Measurements from ENCODE around the gene COBLL1.
"Not testable (repeated sequence)": the region's sequence is repeated elsewhere in the genome, so short reads cannot be mapped to it uniquely, and the experiment has no call there.

The COBLL1 gene, protein sequence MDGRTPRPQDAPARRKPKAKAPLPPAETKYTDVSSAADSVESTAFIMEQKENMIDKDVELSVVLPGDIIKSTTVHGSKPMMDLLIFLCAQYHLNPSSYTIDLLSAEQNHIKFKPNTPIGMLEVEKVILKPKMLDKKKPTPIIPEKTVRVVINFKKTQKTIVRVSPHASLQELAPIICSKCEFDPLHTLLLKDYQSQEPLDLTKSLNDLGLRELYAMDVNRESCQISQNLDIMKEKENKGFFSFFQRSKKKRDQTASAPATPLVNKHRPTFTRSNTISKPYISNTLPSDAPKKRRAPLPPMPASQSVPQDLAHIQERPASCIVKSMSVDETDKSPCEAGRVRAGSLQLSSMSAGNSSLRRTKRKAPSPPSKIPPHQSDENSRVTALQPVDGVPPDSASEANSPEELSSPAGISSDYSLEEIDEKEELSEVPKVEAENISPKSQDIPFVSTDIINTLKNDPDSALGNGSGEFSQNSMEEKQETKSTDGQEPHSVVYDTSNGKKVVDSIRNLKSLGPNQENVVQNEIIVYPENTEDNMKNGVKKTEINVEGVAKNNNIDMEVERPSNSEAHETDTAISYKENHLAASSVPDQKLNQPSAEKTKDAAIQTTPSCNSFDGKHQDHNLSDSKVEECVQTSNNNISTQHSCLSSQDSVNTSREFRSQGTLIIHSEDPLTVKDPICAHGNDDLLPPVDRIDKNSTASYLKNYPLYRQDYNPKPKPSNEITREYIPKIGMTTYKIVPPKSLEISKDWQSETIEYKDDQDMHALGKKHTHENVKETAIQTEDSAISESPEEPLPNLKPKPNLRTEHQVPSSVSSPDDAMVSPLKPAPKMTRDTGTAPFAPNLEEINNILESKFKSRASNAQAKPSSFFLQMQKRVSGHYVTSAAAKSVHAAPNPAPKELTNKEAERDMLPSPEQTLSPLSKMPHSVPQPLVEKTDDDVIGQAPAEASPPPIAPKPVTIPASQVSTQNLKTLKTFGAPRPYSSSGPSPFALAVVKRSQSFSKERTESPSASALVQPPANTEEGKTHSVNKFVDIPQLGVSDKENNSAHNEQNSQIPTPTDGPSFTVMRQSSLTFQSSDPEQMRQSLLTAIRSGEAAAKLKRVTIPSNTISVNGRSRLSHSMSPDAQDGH

DNA sequence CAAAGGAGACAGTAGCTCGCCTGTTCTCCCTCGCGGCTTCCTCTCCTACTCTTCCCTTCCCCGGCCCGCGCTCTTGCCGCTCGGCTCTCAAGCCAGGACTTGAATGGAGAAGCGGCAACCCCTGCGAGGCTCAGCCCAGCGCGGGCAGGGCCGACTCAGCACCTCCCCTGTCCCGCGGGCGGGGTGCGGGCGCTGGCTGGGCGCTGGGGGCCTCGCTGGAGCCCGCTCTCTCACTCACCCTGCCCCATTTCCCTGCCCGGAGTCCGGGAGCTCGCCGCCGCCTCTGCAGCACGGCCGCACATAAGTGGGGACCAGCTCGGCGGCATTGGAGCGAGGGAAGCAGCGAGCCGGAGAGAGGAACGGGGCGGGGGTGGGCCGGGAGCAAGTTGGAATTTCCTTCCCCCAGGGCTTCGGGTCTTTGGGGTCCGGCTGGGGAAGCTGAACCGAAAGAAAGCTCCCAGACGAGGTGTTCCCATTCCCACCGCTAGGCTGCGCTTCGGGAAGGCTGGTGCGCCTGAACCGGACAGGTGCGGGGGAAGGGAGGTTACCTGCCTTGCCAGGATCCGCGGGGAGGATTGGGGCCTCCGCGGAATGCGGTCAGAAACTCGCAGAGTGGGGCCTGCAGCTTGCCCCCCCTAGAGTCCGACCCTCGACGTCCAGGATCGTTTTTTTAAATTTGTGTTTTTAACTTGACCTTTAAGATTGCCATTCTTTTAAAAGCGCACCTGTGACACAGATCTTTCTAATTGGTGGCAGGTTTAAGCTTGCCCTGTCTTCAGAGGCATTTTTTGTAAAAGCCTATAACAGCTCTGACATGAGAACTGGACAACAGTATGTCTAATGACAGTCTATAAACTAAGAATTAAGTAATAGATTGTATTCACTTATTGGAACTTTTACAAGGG is at the start of gene COBLL1:
TSS of gene COBLL1 (minus strand) at position 105 of the 905 bp plus-strand sequence. CDS start 627 bp downstream, outside the sequence.
- peak; percentile 71 for DNase-seq (ENCODE audit: low read depth)

DNA sequence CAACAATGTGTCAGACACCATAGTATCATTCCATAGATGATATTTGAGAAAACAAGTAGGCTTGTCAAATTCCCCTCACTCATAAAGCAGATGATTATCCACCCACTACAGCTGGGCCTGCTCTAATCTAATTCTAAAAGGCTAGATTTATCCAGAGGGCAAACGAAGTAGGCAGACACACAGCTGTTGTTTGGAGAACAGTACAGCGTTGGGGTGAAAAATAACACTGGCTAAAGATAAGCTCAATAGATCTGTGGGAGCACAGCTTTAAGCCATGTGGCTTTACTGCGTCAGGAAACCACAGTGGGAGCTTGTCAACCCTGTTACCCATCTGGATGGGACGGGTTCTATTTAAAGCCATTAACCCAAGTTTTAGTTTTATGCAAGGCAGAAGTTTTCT is 48.9 kb upstream of the COBLL1 start:
- peak; percentile 88 for DNase-seq (ENCODE audit: low read depth)

DNA sequence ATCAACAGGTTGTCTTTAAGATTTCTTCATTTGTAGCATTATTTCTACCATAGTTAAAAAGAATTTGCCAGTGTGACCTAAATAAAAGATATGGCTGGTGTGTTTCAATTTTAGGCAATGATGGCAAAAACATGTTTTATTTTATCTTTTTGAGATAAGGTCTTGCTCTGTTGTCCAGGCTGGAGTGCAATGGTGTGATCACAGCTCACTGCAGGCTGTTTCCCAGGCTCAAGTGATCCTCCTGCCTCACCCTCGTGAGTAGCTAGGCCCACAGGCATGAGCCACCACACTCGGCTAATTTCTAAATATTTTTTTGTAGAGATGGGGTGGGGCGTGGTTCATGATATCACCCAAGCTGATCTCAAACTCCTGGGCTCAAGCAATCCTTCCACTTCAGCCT is 47.0 kb upstream of the COBLL1 start:
- DNase-seq (ENCODE audit: low read depth): peak; percentile 50

DNA sequence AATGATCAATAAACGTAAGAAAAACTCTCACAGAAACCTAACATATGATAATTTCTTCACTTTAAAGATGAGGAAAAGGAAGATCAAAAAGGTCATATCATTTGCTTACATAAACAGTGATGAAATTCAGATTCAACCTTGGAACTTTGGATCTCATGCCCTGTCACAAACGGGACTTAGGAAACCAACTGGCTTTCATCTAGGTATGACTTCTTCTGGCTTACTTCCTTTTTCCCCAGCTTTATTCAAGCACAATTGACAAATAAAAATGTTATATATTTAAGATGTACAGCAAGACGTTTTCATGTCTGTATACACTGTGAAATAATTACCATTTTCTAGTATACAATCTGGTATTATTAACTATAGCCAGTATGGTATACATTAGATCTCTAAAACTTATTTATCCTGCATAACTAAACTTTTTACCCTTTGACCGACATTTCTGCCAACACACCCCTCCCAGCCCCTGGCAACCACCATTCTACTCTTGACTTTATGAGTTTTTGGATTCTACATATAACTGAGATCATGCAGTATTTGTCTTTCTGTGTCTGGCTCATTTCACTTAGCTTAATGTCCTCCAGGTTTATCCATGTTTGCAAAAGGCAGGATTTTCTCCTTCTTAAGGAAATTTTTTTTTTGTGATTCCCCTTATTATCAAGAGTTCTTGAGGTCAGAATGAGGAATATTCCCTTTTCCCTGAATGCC is 46.0 kb upstream of the COBLL1 start:
- DNase-seq (ENCODE audit: low read depth): no peak

DNA sequence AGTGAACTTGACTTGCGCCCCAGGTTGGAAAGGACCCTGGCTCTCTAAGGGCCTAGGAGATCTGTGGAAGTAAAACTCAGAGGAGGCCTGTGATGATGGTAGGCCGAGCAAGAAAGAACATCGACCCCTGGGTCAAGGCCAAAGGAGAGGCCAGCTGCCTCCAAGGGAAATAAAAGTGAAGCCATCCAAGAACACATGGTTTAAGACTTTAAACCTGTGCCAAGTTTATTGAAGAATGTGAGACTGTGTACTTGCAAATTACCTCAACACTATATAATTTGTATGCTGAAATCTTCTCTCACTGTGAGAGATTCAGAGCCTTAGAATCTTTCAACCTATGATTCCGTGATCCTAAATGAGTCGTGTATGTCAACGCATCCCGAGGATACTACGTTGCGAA is 40.7 kb upstream of the COBLL1 start:
- DNase-seq (ENCODE audit: low read depth): peak; percentile 53

DNA sequence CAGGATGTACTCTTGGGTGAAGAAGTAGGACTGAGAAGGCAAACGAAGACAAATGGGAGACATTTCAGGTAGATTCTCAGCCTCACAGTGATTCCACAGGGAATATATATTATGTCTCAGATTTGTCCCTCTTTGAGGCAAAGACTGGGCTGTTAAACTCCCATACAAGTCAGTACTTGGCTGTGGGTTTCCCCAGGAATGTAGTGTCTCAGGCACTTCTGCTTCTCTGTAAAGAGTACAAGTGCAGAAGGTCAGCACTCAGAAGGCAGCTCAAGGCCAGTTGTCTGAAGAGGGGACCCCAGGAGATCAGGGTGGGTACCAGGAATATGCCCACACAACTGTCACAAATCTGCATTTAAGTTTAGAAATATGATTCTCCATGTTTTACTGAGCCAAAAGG is 39.9 kb upstream of the COBLL1 start:
- DNase-seq (ENCODE audit: low read depth): no peak

DNA sequence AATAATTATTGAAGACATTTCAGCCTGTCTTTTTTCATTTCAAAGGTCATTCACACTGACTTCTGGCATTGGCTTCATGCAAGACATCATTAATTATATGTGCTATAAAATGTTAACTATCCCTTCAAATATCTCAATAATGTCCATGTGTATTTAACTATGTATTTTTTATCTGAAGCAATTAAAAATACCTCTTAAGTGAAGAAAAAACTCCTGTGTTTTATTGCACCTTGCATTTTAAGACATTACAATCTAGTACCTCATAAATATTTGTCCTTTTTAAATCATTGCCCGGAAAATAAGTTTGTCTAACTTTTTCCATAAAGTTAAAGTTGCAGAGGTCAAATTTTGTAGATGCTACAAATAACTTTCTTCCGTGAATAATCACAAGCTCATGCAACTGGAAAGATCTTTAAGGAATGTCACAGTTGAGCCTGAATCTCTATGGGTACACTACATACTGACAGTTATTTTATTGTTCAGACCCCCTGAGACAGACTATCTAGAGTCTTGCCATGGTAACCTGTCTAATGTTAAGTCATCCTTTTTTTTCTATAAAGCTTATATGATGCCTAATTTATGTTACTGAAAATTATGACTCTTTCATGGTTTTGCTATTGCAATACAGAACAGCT is 38.4 kb upstream of the COBLL1 start:
- DNase-seq (ENCODE audit: low read depth): no peak

DNA sequence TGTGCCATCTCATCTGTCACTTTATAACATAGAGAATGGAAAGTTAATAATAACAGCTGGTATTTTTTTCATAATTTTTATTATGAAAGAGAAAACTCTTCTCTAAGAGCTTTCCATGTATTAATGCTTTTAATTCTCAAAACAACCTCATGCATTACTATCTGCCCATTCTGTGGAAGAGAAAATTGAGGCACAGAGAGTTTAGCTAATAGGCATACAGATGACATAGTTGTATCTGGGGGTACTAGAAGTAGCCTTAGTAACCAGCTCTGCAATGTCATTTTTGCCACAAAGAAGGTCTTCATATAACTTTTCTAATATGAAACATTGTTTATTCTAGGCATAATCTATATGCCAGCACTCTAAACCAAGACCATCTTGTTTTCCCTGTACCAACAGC is 36.3 kb upstream of the COBLL1 start:
- DNase-seq (ENCODE audit: low read depth): no peak

DNA sequence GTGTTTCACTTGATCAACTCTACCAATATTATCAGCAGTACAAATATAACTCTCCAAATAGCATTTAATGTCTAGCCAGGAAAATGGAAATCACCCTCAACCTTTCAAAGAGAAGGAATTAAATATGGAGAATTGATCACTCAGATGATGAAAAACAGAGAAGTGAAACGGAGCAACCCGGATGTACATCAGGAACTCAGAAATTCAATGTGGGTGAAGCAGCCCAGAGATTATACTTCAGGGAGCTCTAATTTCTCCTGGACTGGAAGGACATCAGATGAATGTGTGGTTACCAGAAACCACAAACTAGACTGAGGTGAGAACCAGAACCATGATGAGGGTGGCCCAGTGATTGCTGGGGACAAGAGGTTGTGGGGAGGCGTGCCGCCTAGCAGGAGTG is 35.5 kb upstream of the COBLL1 start:
- no peak for DNase-seq (ENCODE audit: low read depth)

DNA sequence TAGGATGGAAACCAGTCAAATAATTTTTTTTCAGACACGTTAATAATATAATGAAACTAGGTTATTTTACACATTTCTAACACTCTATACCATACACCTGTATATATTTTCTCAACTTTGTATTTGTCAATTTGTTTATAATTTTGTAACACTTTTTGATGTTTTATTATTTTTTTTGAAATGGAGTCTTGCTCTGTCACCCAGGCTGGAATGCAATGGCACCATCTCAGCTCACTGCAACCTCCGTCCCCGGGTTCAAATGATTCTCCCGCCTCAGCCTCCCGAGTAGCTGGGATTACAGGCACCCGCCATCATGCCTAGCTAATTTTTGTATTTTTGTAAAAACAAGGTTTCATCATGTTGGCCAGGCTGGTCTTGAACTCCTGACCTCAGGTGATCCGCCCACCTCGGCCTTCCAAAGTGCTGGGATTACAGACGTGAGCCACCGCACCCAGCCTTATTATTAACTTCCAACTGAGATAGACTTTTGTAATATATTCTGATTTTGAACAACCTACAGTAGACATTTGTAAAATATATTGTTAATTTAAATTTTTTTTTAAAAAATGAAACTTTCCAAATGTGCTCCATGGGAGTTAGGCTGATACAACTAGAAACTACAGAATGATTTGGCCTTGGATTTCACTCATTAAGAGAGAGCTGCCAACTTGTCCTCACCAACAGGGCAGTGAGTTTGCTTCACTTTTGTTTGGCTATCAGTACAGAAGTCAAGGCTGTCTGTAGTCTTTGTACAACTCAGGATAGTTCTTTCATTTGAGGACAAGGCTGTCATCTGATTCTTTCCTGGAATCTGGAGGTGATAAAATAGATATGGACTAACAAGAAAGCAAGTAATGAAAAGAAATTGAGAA is 33.9 kb upstream of the COBLL1 start:
- no peak for DNase-seq (ENCODE audit: low read depth)

DNA sequence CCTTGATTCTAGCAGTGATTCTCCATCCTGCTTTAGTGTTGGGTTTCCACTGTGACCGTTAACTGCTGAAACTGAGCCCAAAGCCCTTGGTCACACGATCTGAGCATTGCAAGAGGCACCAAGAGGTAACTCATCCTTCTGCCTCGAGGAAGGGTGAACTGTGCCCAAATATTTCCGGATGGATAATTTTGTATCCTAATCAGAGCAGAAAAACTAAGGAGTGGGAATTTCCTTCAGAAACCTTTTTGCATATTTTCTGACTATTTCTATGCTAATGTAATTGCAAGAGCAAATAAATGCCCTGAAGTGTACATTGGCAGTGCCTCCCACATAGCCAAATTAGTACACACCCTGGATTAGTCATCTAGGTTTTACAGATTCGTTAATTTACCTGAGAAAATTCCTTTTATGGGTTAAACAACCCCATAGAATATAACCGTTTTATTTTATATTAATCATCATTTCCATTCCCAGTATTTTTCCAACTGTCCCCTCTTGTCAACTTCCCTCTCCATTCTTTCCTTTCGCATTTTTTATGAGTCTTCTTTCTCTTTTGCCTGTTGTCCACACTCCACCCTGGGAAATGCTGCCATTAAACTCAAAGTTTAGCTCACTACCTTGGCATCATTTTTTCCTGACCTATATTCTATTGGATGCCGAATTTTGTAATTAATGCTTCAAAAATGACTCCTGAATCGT is 31.7 kb upstream of the COBLL1 start:
- DNase-seq (ENCODE audit: low read depth): no peak

DNA sequence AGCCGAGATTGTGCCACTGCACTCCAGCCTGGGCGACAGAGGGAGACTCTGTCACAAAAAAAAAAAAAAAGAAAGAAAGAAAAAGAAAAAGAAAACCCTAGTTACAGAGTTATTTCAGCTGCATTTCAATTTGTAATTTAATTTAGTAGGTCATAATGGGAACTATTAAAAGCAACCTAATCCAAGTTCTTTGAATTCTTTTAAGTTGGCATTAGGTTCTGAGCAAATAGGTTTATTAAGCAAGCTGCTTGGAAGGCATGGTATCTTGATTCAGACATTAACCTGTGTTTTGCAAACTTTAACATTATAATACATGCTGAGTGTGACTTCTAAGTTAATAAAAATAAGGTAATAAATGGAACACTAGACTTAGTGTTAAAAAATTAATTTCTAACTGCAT is 29.8 kb upstream of the COBLL1 start:
- DNase-seq (ENCODE audit: low read depth): no peak

DNA sequence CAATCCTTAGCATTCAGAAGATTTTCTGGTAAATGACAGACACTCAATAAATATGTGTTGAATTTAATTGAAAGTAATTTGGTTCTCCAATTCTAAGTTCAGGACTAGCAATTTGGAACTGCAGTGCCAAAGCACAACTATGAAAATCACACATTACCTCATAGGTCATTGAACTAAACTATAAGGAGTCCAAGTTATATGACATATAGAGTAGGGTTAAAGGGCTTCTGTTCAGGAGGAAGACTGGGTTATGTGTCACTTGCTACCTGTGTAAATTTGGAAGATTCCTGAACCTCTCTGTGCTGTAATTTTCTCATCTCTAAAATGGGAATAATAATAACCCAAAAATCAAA is 27.8 kb upstream of the COBLL1 start:
- no peak for DNase-seq (ENCODE audit: low read depth)

DNA sequence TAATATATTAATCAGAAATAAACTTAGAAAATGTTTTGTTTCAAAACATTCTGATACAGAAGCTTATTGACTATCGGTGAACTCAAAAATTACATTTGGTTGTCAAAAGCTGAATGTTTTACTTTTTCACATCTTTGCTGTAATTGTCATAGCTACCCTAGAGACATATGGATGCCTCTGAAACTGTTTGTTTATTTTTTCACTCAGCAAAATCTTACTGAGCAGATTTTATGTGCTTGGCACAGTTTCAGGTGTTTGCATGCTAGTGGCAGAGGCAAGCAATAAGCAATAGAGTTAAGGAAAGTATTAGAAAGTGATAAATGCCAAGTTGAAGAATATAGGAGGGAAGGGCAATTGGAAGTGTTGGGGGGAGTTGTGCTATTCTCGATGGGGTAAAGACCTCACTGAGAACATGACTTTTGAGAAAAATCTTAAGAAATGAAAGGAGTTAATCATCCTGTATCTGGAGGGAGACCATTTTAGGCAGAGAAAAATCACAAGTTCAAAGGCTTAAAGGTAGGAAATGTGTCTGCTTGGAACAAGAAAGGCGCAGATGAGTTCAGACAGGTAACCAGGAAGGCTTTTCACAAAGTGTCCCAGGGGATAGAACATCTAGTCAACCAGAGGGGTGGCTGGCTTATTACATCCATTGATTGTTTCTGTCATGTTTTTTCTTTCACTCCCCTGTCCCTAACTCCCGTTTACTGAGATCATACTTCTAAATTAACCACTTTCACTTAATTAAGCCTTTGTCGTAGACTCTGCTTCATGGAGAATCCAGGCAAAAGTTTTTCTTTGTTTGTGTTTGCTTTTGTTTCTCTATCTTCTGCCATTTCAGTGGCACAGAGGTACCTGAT is 27.2 kb upstream of the COBLL1 start:
- DNase-seq (ENCODE audit: low read depth): no peak

DNA sequence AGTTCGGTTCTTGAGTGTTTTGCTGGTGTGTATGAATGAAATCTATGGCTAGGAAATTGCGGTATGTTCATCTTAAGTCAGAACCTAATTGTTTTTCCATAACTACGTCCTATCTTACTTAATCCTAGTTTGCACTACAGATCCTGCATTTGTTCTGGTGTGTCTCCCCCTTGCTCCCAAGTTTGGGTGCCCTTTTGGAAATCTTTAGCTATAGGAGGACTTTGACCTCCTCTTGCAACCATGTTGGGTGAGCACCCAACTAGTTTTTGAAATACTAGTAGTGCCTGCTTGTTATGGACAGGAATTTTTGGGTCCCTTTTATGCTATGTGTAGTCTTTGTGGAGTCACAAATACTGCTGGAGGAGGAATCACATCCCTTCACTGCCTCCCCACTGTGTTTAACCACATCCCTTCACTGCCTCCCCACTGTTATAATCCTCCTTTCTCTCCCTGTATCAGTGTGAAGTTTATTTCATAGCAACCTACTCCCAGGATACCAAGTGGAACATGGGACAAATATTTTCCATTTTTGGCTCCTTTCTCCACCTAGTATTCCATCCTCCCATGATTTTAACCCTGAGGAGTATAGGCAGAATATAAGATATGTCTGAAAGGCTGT is 26.3 kb upstream of the COBLL1 start:
- DNase-seq (ENCODE audit: low read depth): no peak

DNA sequence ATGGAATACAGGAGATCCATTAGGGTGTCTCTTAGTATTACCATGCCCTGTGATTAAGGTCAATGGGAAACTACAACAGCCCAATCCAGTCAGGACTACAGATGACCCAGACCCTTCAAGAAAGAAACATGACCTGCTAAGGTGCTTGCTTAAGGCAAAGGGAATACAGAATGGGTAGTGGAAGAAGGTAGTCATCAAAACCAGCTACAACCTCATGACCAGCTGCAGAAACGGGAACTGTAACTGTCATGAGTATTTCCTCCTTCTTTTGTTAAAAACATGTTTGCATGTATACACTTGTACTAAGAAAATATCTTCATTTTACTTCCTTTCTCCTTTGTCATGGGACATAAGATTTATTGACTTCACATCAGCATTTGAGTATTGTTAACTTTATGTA is 24.8 kb upstream of the COBLL1 start:
- DNase-seq (ENCODE audit: low read depth): not testable (repeated sequence)

DNA sequence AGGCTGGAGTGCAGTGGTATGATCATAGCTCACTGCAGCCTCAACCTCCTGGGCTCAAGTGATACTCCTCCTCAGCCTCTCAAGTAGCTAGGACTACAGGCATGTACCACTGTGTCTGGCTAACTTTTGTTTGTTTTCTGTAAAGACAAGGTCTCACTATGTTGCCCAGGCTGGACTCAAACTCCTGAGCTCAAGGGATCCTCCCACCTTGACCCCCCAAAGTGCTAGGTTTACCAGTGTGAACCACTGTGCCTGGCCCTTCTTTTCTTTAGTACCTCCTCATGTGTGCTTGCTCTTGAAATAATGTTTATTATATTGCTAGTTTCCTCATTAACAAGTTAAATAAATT is 19.0 kb upstream of the COBLL1 start:
- no peak for DNase-seq (ENCODE audit: low read depth)

Measured in amniotic epithelial cell (primary cell).